Suprapubic skin (tissue), 4 donors: ENCODE data around the gene DNAAF9. TPM values are rescaled to one million over a fixed set of nuclear protein-coding genes. Genes with fewer than 3 reads are reported as not detected.

Source experiments
- DNase-seq, 2 donors: peaks; one replicate each; pipeline ENCODE4 v3.0.0-alpha.2; 2019; ENCODE audit warnings: low spot score in 2 of 2
- H3K27ac ChIP-seq: fragments of 200-600 bp; sonication (generic); one replicate; pipeline ENCODE4 v1.5.1; 2019
- H3K27me3 ChIP-seq: fragments of 200-600 bp; sonication (generic); one replicate; pipeline ENCODE4 v1.5.1; 2019
- H3K36me3 ChIP-seq: fragments of 200-600 bp; sonication (generic); one replicate; pipeline ENCODE4 v1.5.1; 2019
- H3K4me1 ChIP-seq: fragments of 200-600 bp; sonication (generic); one replicate; pipeline ENCODE4 v1.5.1; 2019
- H3K4me3 ChIP-seq: fragments of 200-600 bp; sonication (generic); one replicate; pipeline ENCODE4 v1.5.1; 2019; ENCODE audit warnings: mild to moderate bottlenecking
- H3K9me3 ChIP-seq: fragments of 200-600 bp; sonication (generic); one replicate; pipeline ENCODE4 v1.5.1; 2019
- EP300 ChIP-seq: sonication (generic); formaldehyde crosslinking; IDR thresholded peaks from one replicate; pipeline ENCODE4 v1.6.1; 2017; ENCODE audit warnings: antibody characterized with exemption
- POLR2A ChIP-seq, 2 donors: fragments of 450-650 bp; IDR thresholded peaks; one replicate each; pipeline ENCODE4 v1.6.1; 2017; ENCODE audit warnings: antibody characterized with exemption in 2 of 2, mild to moderate bottlenecking in 2 of 2, moderate library complexity in 2 of 2
- POLR2AphosphoS5 ChIP-seq, 3 donors: sonication (generic); formaldehyde crosslinking; IDR thresholded peaks; one replicate each; pipeline ENCODE4 v1.6.1; 2017; ENCODE audit warnings: antibody characterized with exemption in 3 of 3
- WGBS: methylation state at CpG from one replicate; pipeline ENCODE4 v1.1.5; 2018; 5-methylcytosine and 5-hydroxymethylcytosine counted together
- total RNA-seq, 4 donors: library from RNA; depleted of rRNA; stranded (reverse); fragments of >200 nt; gene quantifications; one replicate each; pipeline ENCODE4 v1.1.0, GENCODE V29; 2016
- TF ChIP-seq, protein P1 (sequence below), 2 donors: fragments of 200-600 bp in 1 of 2; fragments of 450-650 bp in 1 of 2; sonication (generic) in 1 of 2; IDR thresholded peaks; one replicate each; pipeline ENCODE4 v1.5.1; 2016 to 2019; ENCODE audit warnings: antibody characterized with exemption in 2 of 2, mild to moderate bottlenecking in 1 of 2, moderate library complexity in 1 of 2

The DNAAF9 gene
- total RNA-seq, 4 donors from 2014 or later, result 8.0 to 20.9 (median 11.3) TPM

DNA sequence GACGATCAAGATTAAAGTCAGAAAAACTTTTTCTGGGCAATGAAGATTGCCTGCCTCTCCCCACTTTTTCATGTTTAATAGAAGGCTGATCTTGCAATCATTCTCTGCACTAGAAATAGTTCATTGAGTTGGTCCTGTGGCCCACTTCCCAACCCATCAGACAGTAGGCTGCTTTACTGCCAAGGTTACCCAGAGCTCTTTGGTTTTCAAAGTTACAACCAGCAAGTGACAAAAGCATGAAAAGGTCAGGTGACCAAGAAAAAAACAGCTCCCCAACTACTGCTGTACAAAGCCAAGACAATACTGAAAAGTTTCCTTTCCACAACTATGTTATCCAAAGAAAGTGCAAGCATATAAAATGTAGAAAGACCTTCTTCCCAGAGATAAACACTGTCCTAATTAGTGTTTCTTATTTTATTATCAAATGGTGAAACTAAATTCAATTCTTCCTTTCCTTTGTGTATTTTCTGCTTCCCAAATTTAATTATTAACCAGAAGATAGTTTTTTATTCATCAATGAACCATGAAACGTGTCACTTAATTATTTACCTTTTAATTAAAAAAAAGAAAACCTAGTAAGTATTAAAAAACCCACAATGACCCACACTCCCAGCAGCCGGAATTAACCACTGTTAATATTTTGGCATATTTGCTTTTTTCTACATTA is 16.6 kb downstream of the DNAAF9 start:
- no peak overlapping the region for H3K27ac ChIP-seq

DNA sequence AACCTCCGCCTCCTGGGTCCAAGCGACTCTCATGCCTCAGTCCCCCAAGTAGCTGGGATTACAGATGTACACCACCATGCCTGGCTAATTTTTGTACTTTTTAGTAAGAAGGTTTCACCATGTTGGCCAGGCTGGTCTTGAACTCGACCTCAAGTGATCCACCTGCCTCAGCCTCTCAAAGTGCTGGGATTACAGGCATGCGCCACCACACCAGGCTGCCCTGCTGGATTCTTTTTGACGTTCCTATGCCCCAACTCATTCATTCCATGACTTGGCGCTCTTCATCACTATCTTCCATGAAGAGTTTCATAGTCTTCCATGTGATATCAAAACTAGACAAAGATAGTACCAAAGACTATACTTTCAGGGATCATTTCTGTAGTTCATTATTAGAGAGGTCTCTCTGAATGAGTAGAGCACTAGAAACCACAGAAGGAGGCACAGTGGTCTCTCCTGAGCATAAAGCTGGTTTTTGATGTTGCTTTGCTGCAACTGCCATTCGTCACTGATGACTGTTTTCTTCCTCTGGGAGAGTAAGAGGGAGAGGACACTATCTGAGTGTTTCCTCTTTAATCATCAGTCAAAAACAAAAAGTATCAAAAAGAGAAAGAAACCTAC is 23.5 kb downstream of the DNAAF9 start:
- Histone ChIP-seq H3K9me3 (no peaks in the 10 kb centered on the region), H3K27ac (no peak overlapping the region), H3K27me3 (no peaks in the 10 kb centered on the region), H3K4me1 (no peaks in the 10 kb centered on the region), H3K4me3 (no peak overlapping the region), H3K36me3 (peaks cover 7% of the 10 kb centered on the region)
- no peak for TF ChIP-seq POLR2A (IDR thresholded peaks at IDR 0.05)
- TF ChIP-seq EP300, result no peak
- TF ChIP-seq, protein P1, sequence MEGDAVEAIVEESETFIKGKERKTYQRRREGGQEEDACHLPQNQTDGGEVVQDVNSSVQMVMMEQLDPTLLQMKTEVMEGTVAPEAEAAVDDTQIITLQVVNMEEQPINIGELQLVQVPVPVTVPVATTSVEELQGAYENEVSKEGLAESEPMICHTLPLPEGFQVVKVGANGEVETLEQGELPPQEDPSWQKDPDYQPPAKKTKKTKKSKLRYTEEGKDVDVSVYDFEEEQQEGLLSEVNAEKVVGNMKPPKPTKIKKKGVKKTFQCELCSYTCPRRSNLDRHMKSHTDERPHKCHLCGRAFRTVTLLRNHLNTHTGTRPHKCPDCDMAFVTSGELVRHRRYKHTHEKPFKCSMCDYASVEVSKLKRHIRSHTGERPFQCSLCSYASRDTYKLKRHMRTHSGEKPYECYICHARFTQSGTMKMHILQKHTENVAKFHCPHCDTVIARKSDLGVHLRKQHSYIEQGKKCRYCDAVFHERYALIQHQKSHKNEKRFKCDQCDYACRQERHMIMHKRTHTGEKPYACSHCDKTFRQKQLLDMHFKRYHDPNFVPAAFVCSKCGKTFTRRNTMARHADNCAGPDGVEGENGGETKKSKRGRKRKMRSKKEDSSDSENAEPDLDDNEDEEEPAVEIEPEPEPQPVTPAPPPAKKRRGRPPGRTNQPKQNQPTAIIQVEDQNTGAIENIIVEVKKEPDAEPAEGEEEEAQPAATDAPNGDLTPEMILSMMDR (IDR thresholded peaks at IDR 0.05), result no peak
- TF ChIP-seq POLR2AphosphoS5 (IDR thresholded peaks at IDR 0.05), result no peak
- DNase-seq, result no peak
- 94% methylated on average over 7 of the region's 7 CpGs for WGBS

More for the DNA sequence above, 16.6 kb downstream of the DNAAF9 start:
- no peak overlapping the region for H3K4me3 ChIP-seq
- no peaks in the 10 kb centered on the region for H3K9me3 ChIP-seq
- TF ChIP-seq POLR2A (IDR thresholded peaks at IDR 0.05) (no peak), EP300 (no peak)
- TF ChIP-seq, protein P1 (IDR thresholded peaks at IDR 0.05), result no peak
- whole genome bisulfite sequencing, result 78% methylated on average over 3 of the region's 3 CpGs
- DNase-seq, result no peak
- H3K36me3 ChIP-seq, result no peaks in the 10 kb centered on the region
- H3K27me3 ChIP-seq, result no peaks in the 10 kb centered on the region
- peaks cover 7% of the 10 kb centered on the region for H3K4me1 ChIP-seq

DNA sequence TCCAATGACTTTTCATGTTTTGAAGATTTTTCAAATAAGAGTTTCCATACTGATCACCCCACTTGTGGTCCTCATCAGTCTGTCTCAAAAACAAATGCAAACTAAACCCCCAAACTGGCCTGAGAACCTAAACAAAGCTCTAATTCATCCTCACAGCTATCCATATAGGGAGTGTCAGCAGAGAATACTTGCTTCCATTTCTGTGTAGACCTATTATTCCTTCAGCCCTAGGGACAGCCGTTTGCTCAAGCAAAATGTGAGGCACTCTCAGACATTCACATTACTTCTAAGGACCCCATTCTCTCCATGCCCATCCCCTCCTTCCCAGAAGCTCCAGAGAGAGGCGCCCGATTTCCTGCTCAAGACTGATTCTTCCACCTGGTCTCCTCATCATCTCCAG is 24.6 kb downstream of the DNAAF9 start:
- WGBS, result 81% methylated on average over 3 of the region's 3 CpGs
- Histone ChIP-seq H3K27ac (no peak overlapping the region), H3K4me1 (no peaks in the 10 kb centered on the region), H3K27me3 (no peaks in the 10 kb centered on the region), H3K36me3 (peaks cover 14% of the 10 kb centered on the region), H3K9me3 (no peaks in the 10 kb centered on the region), H3K4me3 (no peak overlapping the region)
- DNase-seq, result no peak
- TF ChIP-seq, protein P1 (IDR thresholded peaks at IDR 0.05), result no peak
- no peak for TF ChIP-seq POLR2A (IDR thresholded peaks at IDR 0.05)
- TF ChIP-seq EP300, result no peak
- TF ChIP-seq POLR2AphosphoS5 (IDR thresholded peaks at IDR 0.05), result no peak

DNA sequence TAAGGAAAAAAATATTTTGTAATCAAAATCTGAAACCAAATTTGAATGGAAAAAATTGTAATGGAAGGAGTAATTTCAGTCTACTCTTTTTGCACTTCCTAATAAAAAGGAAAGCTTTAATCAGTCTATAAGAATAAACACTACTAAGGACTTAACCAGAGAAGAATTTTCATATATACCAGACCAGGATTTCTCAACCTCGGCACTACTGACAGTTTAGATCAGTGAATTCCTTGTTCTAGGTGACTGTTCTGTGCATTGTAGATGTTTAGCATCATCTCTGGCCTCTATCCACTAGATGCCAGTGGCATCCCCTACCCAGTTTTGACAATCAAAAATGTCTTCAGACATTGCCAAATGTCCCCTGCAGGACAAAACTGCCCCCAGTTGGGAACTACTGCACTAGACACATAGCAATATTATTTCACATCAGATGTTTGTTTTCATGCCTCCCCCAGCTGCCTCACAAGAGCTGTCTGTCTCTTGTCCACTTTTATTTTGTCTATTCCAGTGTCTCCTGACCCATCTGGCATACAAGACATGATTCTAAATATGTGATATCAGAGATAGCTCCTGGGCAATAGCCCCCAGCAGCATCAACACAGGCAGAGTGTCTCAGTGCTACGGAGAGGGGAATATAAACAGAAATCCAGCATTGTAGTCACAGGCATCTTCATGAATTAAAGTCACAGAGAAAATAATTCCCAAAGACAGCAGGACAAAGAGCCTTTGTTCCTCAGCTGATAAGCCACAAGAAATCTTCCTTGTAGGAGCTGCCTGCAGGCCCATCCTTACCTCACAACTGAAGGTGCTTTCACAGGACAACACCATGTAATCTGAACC is 27.0 kb downstream of the DNAAF9 start:
- Histone ChIP-seq H3K9me3 (no peaks in the 10 kb centered on the region), H3K36me3 (peaks cover 27% of the 10 kb centered on the region)
- TF ChIP-seq, protein P1 (IDR thresholded peaks at IDR 0.05), result no peak
- TF ChIP-seq POLR2AphosphoS5 (IDR thresholded peaks at IDR 0.05), result no peak
- TF ChIP-seq POLR2A (IDR thresholded peaks at IDR 0.05), result no peak
- TF ChIP-seq EP300, result no peak

DNA sequence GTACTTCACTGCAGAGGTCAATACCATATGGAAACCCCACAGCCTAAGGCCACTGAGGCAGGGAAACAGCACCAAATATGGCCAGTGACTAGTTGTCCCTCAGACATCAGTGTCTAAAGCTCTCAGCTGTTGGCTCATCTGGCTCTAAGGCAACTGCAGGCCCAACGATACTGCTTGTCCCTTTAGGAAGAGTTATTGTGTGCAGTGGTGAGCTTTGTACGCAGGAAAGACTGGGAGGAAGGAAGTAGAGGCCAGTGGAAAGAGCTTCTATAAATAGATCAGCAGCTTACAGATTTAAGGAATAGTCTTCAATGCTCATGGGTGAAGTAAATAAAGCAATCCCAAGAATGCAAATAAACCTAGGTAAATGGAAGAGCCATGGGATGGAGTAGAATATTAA is 29.3 kb downstream of the DNAAF9 start:
- WGBS, result 56% methylated on average over 2 of the region's 2 CpGs
- H3K4me1 ChIP-seq, result peaks cover 15% of the 10 kb centered on the region
- H3K9me3 ChIP-seq, result no peaks in the 10 kb centered on the region
- TF ChIP-seq EP300 (no peak), POLR2A (IDR thresholded peaks at IDR 0.05) (no peak), POLR2AphosphoS5 (IDR thresholded peaks at IDR 0.05) (no peak)
- TF ChIP-seq, protein P1 (IDR thresholded peaks at IDR 0.05), result no peak
- DNase-seq, result no peak
- no peak overlapping the region for H3K4me3 ChIP-seq
- H3K36me3 ChIP-seq, result peaks cover 37% of the 10 kb centered on the region
- H3K27ac ChIP-seq, result no peak overlapping the region
- no peaks in the 10 kb centered on the region for H3K27me3 ChIP-seq

More for the DNA sequence above, 27.0 kb downstream of the DNAAF9 start:
- 71% methylated on average over 2 of the region's 2 CpGs for WGBS
- H3K27me3 ChIP-seq, result no peaks in the 10 kb centered on the region
- no peak overlapping the region for H3K4me3 ChIP-seq
- DNase-seq, result no peak
- H3K4me1 ChIP-seq, result peaks cover 4% of the 10 kb centered on the region
- no peak overlapping the region for H3K27ac ChIP-seq
